KOPT-K1 (cell line): ENCODE measurements around the gene ZNF331.

Experiments
- H3K27ac ChIP-seq: fragments of 200-600 bp; sonication (generic); 2 replicates; pipeline ENCODE4 v1.5.1; 2016; ENCODE audit warnings: antibody characterized with exemption, mild to moderate bottlenecking, low read depth, low read length; ENCODE audit not compliant: poor library complexity, severe bottlenecking
- H3K36me3 ChIP-seq: fragments of 200-600 bp; sonication (generic); 2 replicates; pipeline ENCODE4 v1.5.1; 2017; ENCODE audit warnings: antibody characterized with exemption, mild to moderate bottlenecking, low read length, moderate library complexity; ENCODE audit not compliant: insufficient read depth
- H3K9me3 ChIP-seq: fragments of 200-600 bp; sonication (generic); 2 replicates; pipeline ENCODE4 v1.5.1; 2017; ENCODE audit warnings: antibody characterized with exemption, low read length, mild to moderate bottlenecking; ENCODE audit not compliant: insufficient read depth, poor library complexity, severe bottlenecking

Gene ZNF331

DNA sequence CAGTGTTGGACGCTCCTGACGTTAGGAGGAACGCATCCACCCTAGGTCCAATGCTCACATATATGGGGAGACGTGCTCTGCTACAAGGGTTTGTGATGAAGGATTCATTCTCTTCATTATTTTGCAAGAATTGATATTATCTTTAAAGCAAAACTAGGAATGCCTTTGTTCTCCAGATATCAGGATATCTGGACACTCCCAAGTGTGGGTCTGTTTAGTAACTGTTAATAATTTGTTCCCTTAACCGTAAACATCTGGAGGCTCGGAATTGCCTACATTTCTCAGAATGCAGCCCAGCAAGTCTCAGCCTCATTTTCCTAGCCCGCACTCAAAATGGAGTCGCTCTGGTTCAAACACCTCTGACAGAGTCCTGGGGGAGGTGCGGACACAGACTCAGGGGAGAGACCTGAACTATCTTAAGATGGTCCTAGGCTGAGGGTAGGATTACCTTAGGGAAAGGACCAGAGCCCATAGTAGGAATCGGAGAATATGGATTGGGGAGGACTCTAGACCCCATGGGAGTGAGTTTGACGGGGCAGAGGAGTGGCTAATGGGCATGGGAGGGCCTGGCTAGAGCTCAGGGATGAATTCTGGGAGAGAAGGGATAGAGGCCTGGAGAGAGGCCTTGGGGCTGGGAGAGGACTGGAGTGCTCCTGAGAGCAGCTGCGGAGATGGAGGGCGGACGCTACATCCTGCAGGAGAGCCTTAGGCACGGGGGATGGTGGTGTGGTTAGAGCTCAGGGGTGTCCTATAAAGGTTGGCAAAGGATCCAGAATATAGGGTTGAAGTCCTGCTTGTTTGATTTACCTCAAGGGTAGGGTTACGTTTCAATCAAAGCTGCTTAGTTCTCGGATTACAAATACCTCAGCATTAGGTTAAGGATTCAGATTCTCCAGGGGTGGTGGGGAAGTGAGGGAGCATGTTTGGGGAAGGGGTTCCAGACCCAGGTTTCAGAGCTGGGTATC, 43.2 kb downstream of the ZNF331 start:
- Histone ChIP-seq H3K27ac (no peak overlapping the region), H3K9me3 (peaks cover 43% of the 10 kb centered on the region), H3K36me3 (peaks cover 42% of the 10 kb centered on the region)

DNA sequence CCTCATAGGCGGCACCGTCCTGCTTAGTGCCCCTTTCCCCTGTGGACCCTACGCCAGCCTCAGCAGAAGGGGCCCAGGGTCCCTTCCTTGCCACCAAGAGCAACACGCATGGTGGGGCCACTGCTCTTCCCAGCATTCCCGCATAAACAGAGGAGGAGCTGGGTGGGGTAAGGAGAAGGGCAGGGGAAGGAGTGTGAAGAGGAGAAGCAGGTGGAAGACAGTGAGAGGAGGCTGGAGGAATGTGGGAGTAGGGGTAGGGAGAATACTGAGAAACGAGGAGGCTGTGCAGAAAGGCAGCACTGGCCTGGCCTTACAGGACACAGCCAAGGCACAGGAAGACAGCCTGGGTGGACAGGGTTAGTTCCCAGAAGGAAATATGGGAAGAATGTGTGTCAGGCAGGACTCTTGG, 43.9 kb downstream of the ZNF331 start:
- Histone ChIP-seq H3K27ac (no peak overlapping the region), H3K36me3 (peaks cover 34% of the 10 kb centered on the region), H3K9me3 (peaks cover 36% of the 10 kb centered on the region)

DNA sequence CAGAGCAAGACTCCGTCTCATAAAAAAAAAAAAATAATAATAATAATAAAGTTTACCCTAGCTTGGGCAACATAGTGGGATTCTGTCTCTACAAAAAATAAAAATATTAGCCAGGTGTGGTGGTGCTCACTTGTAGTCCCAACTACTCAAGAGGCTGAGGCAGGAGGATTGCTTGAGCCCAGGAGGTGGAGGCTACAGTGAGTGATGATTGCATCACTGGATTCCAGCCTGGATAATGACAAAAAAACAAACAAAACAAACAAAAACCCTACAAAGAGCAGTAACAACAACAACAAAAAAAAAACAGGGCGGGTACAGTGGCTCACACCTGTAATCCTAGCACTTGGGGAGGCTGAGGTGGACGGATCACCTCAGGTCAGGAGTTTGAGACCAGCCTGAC, 45.2 kb downstream of the ZNF331 start:
- Histone ChIP-seq H3K9me3 (peaks cover 23% of the 10 kb centered on the region), H3K36me3 (peaks cover 21% of the 10 kb centered on the region), H3K27ac (no peak overlapping the region)

DNA sequence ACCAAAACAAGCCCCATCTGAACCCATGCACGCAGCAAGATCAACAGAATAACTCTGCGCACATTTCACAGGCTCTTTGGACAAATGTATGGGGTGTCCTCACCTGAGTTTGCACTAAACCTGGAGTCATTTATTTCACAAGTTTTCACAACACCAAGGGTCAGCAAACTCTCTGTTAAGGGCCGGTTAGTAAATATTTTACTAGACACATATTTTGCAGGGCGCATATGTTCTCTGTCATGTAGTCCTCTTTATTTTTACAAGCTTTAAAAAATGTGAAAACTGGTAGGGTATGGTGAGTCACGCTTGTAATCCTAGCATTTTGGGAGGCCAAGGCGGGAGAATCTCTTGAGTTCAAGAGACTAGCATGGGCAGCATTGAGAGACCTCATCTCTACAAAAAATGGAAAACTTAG, 48.3 kb downstream of the ZNF331 start:
- Histone ChIP-seq H3K27ac (no peak overlapping the region), H3K36me3 (no peaks in the 10 kb centered on the region), H3K9me3 (peaks cover 3% of the 10 kb centered on the region)

DNA sequence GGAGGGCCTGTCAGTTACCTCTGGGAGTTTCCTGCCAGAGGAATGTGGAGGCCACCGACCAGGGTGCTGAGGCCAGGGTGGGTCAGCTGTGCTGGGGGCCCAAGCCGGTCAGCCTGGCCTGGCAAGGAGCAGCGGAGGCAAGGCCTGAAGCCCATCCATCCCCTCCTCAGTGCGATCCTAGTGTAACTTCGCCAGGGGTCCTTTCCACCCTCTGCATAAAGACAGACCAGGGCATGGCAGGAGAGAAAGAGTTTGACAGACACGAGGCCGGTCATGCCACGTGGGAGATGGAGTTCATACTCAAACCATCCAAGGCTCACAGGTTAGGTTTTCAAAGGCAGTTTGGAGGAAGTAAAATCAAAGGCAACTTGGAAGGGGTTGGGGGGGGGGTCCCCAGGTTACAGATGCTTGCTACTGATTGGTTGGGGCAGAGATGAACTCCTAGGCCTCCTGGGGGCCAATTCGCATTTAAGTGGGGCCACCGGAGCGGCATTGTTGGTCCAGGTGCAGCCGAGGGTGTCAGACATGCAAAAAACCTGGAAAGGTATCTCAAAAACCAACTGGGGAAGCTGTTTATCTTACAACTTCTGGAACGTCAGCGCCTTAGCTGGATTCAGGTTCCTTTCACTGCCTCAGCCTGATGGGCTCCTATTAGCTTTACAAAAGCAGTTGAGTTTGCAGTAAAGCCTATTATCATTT, 57.0 kb downstream of the ZNF331 start:
- no peaks in the 10 kb centered on the region for H3K36me3 ChIP-seq
- no peak overlapping the region for H3K27ac ChIP-seq
- no peaks in the 10 kb centered on the region for H3K9me3 ChIP-seq

DNA sequence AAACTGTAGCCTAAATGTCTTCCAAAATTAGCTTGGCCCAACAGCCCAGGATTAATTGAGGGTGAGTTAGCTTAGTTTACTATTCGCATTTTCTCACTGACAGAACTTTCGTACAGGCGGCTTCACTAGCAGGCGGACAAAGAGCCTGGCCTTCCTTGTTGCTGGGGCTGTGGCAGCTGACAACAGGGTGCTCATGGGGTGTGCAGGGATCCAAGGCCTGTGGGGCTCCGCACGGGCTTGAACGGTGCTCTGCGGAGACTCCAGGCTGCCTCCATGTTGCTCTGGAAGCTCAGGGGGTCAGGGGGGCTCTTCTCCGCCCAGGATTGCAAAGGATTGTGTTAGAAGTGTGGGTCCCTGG, 57.5 kb downstream of the ZNF331 start:
- no peak overlapping the region for H3K27ac ChIP-seq
- no peaks in the 10 kb centered on the region for H3K9me3 ChIP-seq

DNA sequence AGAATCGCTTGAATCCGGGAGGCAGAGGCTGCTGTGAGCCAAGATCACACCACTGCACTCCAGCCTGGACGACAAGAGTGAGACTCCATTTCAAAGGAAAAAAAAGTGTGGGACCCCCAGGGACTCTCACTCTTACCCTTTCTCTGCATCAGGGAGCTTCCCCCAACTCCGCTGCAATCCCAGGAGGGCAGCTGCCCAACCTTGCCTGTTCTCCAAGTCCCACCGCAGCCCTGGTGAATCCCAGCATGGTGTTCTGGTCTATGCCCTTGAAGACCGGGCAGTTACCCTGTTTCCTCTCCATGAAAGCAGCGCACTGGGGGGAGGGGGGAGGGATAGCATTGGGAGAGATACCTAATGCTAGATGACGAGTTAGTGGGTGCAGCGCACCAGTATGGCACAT, 58.1 kb downstream of the ZNF331 start:
- Histone ChIP-seq H3K9me3 (no peaks in the 10 kb centered on the region), H3K27ac (no peak overlapping the region), H3K36me3 (no peaks in the 10 kb centered on the region)

More for the DNA sequence above, 57.5 kb downstream of the ZNF331 start:
- no peaks in the 10 kb centered on the region for H3K36me3 ChIP-seq

DNA sequence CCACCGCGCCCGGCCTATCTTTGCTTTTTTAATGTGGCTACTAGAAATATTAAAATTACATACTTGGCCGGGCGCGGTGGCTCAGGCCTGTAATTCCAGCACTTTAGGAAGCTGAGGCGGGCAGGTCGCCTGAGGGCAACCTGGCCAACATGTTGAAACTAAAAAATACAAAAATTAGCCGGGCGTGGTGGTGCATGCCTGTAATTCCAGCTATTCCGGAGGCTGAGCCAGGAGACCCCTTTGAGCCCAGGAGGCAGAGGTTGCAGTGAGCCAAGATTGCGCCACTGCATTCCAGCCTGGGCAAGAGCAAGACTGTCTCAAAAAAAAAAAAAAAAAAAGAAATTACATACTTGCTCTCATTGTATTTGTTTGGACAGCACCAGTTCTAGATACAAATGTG, 59.1 kb downstream of the ZNF331 start:
- Histone ChIP-seq H3K27ac (no peak overlapping the region), H3K36me3 (no peaks in the 10 kb centered on the region), H3K9me3 (no peaks in the 10 kb centered on the region)

DNA sequence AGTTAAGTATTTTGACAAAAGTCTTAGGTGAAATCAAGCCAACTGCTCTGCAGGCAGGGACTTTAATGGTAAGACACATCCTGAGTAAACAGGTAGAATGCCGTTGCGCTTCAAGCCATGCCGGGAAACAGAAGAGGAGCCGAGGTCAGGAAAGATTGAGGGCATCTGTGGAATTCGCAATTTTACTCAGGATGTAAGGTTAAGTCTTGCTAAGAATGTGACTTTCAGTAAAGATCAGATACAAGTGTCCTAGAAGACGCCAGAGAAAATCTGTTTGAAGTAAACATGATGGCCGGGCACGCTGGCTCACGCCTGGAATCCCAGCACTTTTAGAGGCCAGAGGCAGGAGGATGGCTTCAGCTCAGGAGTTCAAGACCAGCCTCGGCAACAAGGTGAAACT, 60.4 kb downstream of the ZNF331 start:
- Histone ChIP-seq H3K27ac (no peak overlapping the region), H3K36me3 (no peaks in the 10 kb centered on the region), H3K9me3 (no peaks in the 10 kb centered on the region)

DNA sequence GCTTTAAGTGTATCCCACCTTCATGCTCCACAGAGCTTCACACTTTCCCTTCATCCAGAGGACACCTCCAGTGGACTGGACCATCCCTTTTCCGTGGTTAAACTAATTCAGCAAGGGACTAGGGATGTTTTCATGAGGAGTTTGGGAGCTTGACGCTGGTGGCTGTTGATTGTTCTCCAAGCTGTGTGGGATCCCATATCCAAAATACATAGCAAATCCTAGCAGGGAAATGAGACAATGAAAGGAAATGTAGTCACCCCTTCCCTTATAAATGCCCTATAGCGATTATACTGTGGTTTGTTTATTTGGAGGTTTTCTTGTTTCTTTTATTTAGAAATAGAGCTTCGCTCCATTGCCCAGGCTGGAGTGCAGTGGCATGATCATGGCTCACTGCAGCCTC, 62.3 kb downstream of the ZNF331 start:
- Histone ChIP-seq H3K9me3 (no peaks in the 10 kb centered on the region), H3K36me3 (no peaks in the 10 kb centered on the region), H3K27ac (no peak overlapping the region)

DNA sequence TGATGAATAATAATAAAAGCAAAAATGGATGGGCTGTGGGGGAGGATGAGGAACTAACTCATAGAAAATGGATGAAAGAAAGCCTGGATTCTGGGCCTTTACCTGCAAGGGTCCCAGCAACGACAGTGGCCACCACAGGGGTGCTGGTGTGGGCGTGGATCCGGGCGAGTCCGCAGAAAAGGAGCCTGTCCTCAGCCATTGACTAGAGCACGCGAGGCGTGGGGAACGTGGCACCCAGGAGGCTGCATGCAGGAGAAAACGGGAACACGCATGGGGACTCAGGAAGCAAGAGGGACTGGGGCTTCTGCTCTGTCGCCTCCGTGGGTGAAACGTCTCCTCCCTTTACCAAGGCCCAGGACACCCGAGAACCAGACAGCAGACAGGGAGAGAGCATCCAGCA, 68.1 kb downstream of the ZNF331 start:
- Histone ChIP-seq H3K36me3 (no peaks in the 10 kb centered on the region), H3K9me3 (no peaks in the 10 kb centered on the region), H3K27ac (no peak overlapping the region)

DNA sequence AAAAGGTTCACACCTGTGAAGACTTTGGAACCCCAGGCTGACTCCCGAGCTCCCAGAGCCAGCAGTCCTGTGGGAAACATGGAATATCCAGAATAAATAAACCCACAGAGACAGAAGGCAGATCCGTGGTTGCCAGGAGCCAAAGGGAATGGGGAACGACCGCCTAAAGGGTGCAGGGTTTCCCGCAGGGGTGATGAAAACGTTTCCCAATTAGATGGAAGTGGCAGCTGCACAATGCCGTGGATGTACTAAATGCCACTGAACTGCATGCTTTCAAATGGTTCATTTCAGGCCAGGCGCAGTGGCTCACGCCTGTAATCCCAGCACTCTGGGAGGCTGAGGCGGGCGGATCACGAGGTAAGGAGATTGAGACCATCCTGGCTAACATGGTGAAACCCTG, 70.4 kb downstream of the ZNF331 start:
- no peaks in the 10 kb centered on the region for H3K9me3 ChIP-seq
- no peak overlapping the region for H3K27ac ChIP-seq
- no peaks in the 10 kb centered on the region for H3K36me3 ChIP-seq

DNA sequence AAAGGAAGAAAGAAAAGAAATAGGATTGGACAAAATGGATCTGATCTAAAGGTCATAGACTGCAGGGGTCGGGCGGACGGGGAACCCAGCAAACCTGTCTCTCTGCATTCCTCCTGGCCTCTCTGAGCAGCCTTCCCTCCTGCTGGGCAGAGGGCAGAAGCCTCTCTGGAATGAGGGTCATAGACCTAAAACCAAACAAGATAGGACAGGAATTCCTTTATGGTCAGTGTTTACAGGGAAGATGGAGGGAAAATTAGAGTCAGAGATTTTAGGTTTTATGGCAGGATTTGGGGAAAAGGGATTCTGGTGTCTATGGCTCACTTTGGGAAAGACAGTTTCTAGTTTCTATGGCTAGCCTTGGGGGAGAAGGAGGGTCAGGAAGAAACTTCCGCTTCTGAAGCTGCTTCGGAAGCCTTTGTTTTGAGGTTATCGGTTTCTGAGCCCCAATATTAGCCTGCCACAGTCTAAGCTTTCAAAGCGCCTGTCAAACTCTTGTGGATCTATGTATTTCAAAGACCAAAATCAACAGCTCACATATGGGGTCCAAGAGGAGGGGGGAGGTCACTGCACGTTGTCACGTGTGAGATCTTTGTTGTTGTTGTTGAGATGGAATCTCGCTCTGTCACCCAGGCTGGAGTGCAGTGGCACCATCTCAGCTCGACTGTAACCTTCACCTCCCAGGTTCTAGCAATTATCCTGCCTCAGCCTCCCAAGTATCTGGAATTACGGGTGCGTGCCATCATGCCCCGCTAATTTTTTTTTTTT, 75.0 kb downstream of the ZNF331 start:
- Histone ChIP-seq H3K27ac (no peak overlapping the region), H3K36me3 (no peaks in the 10 kb centered on the region), H3K9me3 (no peaks in the 10 kb centered on the region)

DNA sequence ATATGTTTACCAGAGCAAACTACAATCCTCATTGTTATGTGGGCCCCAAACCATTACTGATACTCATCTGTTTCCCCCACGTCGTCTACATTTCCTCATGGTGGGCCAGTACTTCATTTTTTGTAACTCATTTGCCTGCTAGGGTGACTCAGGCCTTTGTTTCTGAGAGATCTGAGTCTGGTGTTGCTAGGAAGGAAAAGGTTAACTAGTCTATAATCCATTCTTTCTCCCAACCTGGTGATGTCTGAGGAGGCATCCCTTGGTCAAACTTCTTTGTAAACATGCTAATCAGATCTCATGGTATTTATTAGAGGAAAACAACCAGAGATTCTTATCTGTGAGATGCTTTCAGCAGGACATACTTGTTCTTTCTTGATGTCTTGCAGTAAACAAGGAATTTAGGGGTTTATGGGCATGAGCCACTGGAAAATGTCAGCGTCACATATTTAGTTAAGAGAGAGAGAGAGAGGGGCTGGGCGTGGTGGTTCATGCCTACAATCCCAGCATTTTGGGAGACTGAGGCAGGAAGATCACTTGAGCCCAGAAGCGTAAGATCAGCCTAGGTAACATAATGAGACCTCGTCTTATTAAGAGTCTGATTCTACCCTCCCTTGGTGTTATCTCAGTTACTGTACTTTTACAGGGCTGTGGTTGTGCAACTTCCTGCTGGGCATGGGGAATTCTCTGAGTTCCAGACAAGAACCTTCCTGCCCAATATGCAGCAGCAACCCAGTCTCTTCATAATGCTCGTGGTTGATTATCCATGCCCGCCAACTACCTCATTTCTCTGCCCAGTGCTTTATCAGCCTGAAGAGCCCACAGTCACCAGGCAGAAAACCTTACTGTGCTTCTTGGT, 84.2 kb downstream of the ZNF331 start:
- Histone ChIP-seq H3K27ac (no peak overlapping the region), H3K36me3 (no peaks in the 10 kb centered on the region)

More for the DNA sequence above, 84.2 kb downstream of the ZNF331 start:
- no peaks in the 10 kb centered on the region for H3K9me3 ChIP-seq
